Subcutaneous adipose tissue (tissue), 4 donors: ENCODE data around the gene WDR5. TPM values are rescaled to one million over a fixed set of nuclear protein-coding genes. Genes with fewer than 3 reads are reported as not detected.

Experiments used
- total RNA-seq, 4 donors: library from RNA; depleted of rRNA; stranded (reverse); fragments of >200 nt; gene quantifications; one replicate each; pipeline ENCODE4 v1.1.0, GENCODE V29; 2016
- TF ChIP-seq, protein P1 (sequence below): fragments of 450-650 bp; IDR thresholded peaks from one replicate; pipeline ENCODE4 v1.5.1; 2016; ENCODE audit warnings: low read depth, mild to moderate bottlenecking, control low read depth, antibody characterized with exemption, moderate library complexity

The WDR5 gene
- total RNA-seq, 4 donors from 2014 or later, result 13.7 to 17.3 (median 14.6) TPM

DNA sequence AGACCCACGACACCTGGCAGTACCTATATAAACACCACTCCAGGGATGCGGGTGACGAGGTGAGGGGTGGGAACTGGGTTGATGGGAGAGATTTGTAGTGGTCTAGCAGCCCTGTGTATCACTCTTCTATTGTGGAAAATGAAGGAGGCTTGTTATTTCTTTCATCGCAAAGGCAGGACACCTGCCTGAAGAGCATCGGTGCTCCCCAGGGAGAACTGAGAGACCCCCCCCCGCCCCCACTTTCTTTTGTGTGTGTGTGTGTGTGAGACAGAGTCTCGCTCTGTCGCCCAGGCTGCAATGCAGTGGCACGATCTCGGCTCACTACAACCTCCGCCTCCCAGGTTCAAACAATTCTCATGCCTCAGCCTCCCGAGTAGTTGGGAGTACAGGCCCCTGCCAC is 8.3 kb upstream of the WDR5 start:
- TF ChIP-seq, protein P1, sequence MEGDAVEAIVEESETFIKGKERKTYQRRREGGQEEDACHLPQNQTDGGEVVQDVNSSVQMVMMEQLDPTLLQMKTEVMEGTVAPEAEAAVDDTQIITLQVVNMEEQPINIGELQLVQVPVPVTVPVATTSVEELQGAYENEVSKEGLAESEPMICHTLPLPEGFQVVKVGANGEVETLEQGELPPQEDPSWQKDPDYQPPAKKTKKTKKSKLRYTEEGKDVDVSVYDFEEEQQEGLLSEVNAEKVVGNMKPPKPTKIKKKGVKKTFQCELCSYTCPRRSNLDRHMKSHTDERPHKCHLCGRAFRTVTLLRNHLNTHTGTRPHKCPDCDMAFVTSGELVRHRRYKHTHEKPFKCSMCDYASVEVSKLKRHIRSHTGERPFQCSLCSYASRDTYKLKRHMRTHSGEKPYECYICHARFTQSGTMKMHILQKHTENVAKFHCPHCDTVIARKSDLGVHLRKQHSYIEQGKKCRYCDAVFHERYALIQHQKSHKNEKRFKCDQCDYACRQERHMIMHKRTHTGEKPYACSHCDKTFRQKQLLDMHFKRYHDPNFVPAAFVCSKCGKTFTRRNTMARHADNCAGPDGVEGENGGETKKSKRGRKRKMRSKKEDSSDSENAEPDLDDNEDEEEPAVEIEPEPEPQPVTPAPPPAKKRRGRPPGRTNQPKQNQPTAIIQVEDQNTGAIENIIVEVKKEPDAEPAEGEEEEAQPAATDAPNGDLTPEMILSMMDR, result no peak

DNA sequence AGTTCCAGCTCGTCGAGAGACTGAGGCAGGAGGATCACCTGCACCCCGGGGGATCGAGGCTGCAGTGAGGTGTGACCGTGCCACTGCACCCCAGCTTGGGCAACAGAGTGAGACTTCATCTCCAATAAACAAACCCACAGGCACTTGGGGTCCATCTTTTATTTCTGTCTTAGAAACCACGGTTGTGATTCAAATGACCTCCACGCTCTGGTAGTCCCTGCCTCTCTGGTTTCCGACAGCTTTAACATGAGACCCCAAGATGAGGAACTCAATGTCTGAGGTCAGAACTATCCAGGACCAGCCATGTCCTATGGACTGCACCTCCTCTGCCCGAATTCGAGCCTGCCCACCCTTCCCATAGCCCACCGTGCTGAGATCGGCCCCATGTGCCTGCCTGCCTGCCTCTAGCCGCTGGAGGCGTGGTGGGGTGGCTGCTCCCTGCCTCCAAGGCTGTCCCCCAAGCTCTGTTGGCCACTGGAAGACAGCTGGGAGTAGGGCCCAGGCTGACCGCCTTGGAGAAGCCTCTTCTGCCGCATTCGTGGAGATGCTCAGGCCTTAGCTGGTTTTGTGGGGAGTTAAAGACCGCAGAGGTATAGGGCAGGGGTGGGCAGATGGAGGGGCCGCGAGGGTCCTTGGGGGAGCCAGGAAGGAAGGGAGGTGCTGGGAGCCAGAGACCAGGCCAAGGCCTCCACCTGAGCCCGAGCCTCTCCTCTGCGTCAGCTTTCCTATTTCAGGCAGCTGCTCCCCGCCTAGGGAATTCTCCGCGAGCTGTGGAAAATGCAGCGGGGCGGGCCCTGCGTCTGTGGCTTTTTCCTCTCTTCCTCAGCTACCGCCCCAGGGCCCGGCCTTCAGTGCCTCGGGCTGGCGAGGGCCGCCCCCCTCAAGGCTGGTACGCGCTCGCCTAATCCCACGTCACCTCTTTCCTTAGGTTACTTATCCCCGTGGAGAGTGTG is 6.9 kb upstream of the WDR5 start:
- TF ChIP-seq, protein P1, result no peak

GRCh38 chr9:134130503-134131375 is 5.1 kb upstream of the WDR5 start:
- TF ChIP-seq, protein P1, result no peak

GRCh38 chr9:134131471-134132207 is 4.2 kb upstream of the WDR5 start:
- TF ChIP-seq, protein P1, result no peak

DNA sequence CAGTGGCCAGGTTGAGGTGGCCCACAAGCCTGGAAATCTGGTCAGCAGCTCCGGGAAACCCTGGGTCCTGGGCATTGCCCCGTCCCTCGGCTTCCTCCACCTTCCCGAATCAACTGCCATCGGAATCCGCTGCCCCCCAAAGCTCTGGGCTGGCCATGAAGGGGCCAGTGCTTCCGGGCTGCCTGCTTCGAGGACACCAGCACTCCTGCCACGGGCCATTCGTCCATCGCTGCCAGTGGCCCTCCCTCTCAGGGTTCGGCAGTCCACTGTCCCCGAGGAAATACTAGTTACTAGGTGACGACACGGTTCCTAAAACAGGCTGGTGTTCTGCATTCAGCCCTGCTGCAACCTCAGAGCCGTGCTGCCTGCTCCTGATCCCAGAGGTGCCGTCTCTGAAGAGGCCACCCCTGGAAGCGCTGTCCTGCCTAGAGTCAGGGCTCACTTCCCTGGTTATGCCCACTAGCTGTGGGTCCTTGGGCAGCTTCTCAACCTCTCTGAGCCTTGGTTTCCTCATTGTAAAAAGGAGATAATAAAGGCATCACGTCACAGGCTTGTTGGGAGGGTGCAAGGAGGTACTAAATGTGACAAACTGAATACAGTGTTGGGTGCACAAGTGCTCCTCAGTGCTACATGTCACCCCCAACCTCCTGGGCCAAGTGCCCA is 3.5 kb upstream of the WDR5 start:
- TF ChIP-seq, protein P1, result no peak

DNA sequence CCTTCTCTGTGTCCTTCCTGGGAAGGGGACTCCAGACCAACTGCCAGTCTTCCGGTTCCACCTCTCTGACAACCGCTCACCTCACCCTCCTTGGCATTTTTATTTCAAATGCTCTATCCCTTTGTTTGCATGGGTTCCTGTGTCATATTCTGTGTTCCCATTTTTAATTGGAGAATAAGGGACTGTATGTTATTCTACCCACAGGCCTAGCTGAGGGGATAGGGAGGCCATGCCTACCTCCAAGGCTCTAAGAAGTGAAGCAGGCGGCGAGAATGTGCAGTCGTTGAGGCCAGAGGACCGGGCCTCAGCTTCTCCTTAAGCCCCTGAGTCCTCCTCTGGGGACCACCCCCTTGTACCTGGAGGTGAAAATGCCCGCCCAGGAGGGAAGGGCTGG is 936 bp upstream of the WDR5 start:
- TF ChIP-seq, protein P1, result no peak
